Hematopoietic multipotent progenitor cell (in vitro differentiated cells): ENCODE data around the gene ZRANB1. TPM values are rescaled to one million over a fixed set of nuclear protein-coding genes. Genes with fewer than 3 reads are reported as not detected.

Experiments used
- DNase-seq, 3 donors: peaks; one replicate each; pipeline ENCODE4 v3.0.0-alpha.2; 2011 to 2015; ENCODE audit warnings: low read depth in 2 of 3, low spot score in 2 of 3
- small RNA-seq: library from RNA; depleted of rRNA; stranded (forward); fragments of <200 nt; gene quantifications from one replicate; pipeline ENCODE3, GENCODE V24; 2012
- total RNA-seq: library from RNA; depleted of rRNA; stranded (reverse); fragments of >200 nt; gene quantifications from one replicate; pipeline ENCODE4 v1.2.3, GENCODE V29; 2012

The ZRANB1 gene
- total RNA-seq, 1 donor: 12.4 TPM

GRCh38 chr10:125032474-125033020, 90.6 kb downstream of the ZRANB1 start:
- no peak for DNase-seq

- DNase-seq: no peak
Observed at GRCh38 chr10:125033146-125033924, 91.4 kb downstream of the ZRANB1 start.

GRCh38 chr10:125034675-125035074, 92.8 kb downstream of the ZRANB1 start:
- DNase-seq: no peak

- no peak for DNase-seq
Observed at GRCh38 chr10:125035136-125035535, 93.2 kb downstream of the ZRANB1 start.

GRCh38 chr10:125035588-125036295, 93.8 kb downstream of the ZRANB1 start:
- no peak for DNase-seq

- DNase-seq: no peak
Observed at GRCh38 chr10:125037145-125037877, 95.4 kb downstream of the ZRANB1 start.

Small RNAs within 50 kb of the gene (small RNA-seq; reads per million reads assigned to genes)
- not detected for gene MIR4296

Other genes starting within 250 kb of the ZRANB1 start
- gene FAM53B, start 197.7 kb upstream of the ZRANB1 start, total RNA-seq: 32.9 TPM
- gene EEF1AKMT2, start 150.2 kb upstream of the ZRANB1 start, total RNA-seq: 10.2 TPM
- gene ABRAXAS2, start 140.3 kb upstream of the ZRANB1 start, total RNA-seq: 4.6 TPM
- gene CTBP2, start 218.4 kb downstream of the ZRANB1 start, total RNA-seq: 120 TPM